Stomach smooth muscle (tissue), 2 donors: ENCODE measurements around the gene CEBPE.

Source experiments
- H3K27ac ChIP-seq: one replicate; pipeline ENCODE4 v1.7.0; 2013; ENCODE audit warnings: mild to moderate bottlenecking, low read length, inconsistent platforms
- H3K27me3 ChIP-seq, 2 donors: one replicate each; pipeline ENCODE4 v1.7.0; 2013; ENCODE audit warnings: low read length in 2 of 2; ENCODE audit not compliant: insufficient read depth in 2 of 2, control insufficient read depth in 1 of 2
- H3K36me3 ChIP-seq, 2 donors: one replicate each; pipeline ENCODE4 v1.7.0; 2013; ENCODE audit warnings: low read length in 2 of 2; ENCODE audit not compliant: control insufficient read depth in 2 of 2, insufficient read depth in 2 of 2
- H3K4me1 ChIP-seq: one replicate; pipeline ENCODE4 v1.7.0; 2013; ENCODE audit warnings: low read length; ENCODE audit not compliant: control insufficient read depth, insufficient read depth
- H3K4me3 ChIP-seq, 2 donors: one replicate each; pipeline ENCODE4 v1.7.0; 2013; ENCODE audit warnings: low read length in 2 of 2
- H3K9ac ChIP-seq, 2 donors: one replicate each; pipeline ENCODE4 v1.7.0; 2013; ENCODE audit warnings: low read length in 2 of 2, mild to moderate bottlenecking in 1 of 2
- H3K9me3 ChIP-seq, 2 donors: one replicate each; pipeline ENCODE4 v1.7.0; 2013; ENCODE audit warnings: low read length in 2 of 2; ENCODE audit not compliant: control insufficient read depth in 2 of 2
- donor health status: healthy.
- donor health status: Pancreatic carcinoma.

Gene CEBPE

GRCh38 chr14:23076785-23077408, 42.2 kb downstream of the CEBPE start:
- Histone ChIP-seq H3K9me3 (no peaks in the 10 kb centered on the region), H3K9ac (no peak overlapping the region), H3K27me3 (no peaks in the 10 kb centered on the region), H3K27ac (no peak overlapping the region), H3K4me3 (no peak overlapping the region), H3K36me3 (peaks cover 69 to 75% of the 10 kb centered on the region in 2 donors), H3K4me1 (peaks cover 15% of the 10 kb centered on the region)

DNA sequence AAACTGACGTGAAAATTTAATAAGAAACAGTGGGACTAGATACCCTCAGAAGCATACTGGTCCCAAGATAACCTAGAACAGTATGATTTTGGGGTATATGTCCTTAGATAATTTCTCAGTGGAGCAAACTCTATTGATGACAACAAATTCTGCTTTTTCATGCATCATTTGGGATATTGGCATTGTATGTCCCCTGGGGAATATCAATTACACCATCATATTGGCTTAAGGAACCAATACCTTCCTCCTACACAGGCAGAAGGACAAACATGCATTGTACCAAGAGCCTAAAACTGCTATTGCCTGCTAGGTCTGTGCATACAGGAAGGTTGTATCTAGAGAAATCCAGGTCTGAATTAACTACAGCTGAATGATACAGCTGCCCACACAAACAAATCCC, 44.1 kb downstream of the CEBPE start:
- H3K36me3 ChIP-seq: peaks cover 52 to 57% of the 10 kb centered on the region in 2 donors
- H3K27ac ChIP-seq: no peak overlapping the region
- H3K27me3 ChIP-seq: no peaks in the 10 kb centered on the region
- no peak overlapping the region for H3K9ac ChIP-seq
- H3K4me1 ChIP-seq: peaks cover 27% of the 10 kb centered on the region
- no peaks in the 10 kb centered on the region for H3K9me3 ChIP-seq
- H3K4me3 ChIP-seq: no peak overlapping the region

GRCh38 chr14:23071921-23072539, 47.0 kb downstream of the CEBPE start:
- peak overlapping the region; percentile 86 to 92 for H3K4me3 ChIP-seq
- peaks cover 33% of the 10 kb centered on the region for H3K4me1 ChIP-seq
- H3K9me3 ChIP-seq: no peaks in the 10 kb centered on the region
- H3K36me3 ChIP-seq: peaks cover 42 to 43% of the 10 kb centered on the region in 2 donors
- H3K9ac ChIP-seq: peak overlapping the region; percentile 72 to 90
- no peaks in the 10 kb centered on the region for H3K27me3 ChIP-seq
- H3K27ac ChIP-seq: peak overlapping the region; percentile 82

- Histone ChIP-seq H3K27me3 (no peaks in the 10 kb centered on the region), H3K9ac (peak overlapping the region; percentile 86 to 90), H3K4me1 (peaks cover 33% of the 10 kb centered on the region), H3K36me3 (peaks cover 41% of the 10 kb centered on the region in 2 donors), H3K4me3 (peak overlapping the region; percentile 86 to 92), H3K9me3 (no peaks in the 10 kb centered on the region), H3K27ac (peak overlapping the region; percentile 82)
These were observed 47.7 kb downstream of the CEBPE start for GRCh38 chr14:23071244-23071920.

DNA sequence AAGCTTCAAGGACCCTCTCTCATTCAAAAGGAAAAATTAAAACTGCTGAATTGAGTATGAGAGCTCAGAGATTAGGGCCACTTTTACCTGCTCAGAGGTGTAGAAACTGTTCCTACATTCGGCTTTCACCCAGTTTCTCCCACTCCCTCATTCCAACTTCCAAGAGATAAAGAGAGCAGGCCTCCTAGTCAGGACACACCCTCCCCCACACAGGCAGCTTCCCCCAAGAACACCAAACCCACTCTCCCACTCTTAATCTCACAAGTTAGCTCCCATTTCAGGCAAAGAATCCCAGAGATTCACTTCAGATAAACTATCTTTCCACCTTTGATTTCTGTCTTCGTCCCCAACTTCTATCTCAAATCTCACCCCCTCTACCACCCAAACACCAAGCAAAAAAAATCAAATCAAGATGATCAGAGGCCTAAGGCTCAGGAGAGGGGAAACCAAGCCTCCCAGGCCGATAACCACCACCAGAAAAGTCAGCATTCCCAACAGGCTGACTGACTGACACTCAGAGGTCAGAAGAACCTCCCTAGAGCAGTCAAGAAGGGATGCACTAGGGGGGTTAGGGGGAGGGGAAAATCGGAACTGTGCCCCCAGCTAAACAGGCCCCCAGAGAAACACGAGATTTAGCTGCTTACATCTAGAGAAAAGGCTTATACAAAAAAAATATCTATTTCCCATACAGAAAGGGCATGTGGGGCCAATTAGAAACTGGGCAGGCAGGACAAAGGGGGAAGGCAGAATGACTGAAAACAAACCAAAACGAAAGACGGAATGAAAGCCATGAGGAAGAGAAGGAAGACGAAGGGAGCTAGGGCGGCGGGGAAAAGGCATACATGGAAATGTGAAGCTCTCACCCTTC, 48.6 kb downstream of the CEBPE start:
- Histone ChIP-seq H3K4me3 (peak overlapping the region; percentile 86 to 92), H3K27ac (peak overlapping the region; percentile 82), H3K4me1 (peaks cover 33% of the 10 kb centered on the region), H3K36me3 (peaks cover 42 to 43% of the 10 kb centered on the region in 2 donors), H3K9ac (peak overlapping the region; percentile 86 to 90), H3K9me3 (no peaks in the 10 kb centered on the region), H3K27me3 (no peaks in the 10 kb centered on the region)

GRCh38 chr14:23069413-23069806, 49.6 kb downstream of the CEBPE start:
- peaks cover 33% of the 10 kb centered on the region for H3K4me1 ChIP-seq
- H3K27ac ChIP-seq: no peak overlapping the region
- peaks cover 37 to 42% of the 10 kb centered on the region in 2 donors for H3K36me3 ChIP-seq
- no peaks in the 10 kb centered on the region for H3K27me3 ChIP-seq
- H3K9ac ChIP-seq: no peak overlapping the region
- no peak overlapping the region for H3K4me3 ChIP-seq
- H3K9me3 ChIP-seq: no peaks in the 10 kb centered on the region

GRCh38 chr14:23068789-23069412, 50.2 kb downstream of the CEBPE start:
- Histone ChIP-seq H3K9ac (peak overlapping the region in 1 of 2 donors; percentile 21), H3K4me3 (no peak overlapping the region), H3K4me1 (peaks cover 33% of the 10 kb centered on the region), H3K36me3 (peaks cover 42 to 47% of the 10 kb centered on the region in 2 donors), H3K27ac (no peak overlapping the region), H3K27me3 (no peaks in the 10 kb centered on the region), H3K9me3 (no peaks in the 10 kb centered on the region)

DNA sequence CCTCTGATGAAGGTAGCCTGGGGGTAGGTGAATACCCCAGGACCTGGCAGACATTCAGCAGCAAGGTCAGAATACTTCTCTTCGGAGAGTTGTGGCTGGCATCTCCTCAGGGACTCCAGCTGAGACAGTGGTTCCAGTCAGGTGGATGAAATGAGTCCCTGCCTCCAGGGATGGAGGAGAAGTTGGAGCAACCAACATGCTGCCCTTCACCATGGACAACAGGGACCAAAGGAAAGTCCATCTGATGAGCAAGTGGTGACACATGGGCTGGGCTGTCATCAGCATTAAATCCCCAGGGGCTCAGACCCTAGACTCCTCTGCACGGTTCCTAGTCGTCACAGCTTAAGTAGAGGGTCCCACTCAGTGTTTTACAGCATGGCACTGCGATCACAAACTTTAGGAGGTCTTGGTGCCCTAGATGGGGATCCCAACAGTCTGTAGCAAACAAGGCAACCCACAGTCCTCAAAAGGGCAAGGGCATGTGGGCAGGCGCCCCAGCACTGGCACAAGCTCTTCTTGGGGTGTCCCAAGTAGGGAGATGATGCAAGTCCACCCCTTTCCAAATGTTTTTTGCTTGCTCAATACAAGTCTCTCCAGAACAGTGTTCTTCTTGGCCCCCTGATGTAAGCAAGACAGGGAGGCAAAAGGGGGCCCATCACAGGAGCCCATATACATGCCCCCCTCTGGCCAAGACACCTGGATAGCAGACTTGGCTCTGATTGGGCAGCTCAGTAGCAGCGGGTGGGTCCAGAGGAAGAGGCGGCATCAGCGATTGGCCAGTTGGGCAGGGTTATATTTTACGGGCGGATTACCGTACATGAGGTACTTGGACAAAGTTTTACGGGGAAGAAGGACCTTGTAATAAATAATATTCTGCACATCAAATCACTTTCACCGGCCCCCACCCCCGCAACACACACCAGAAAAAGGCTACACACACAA, 50.9 kb downstream of the CEBPE start:
- peaks cover 48 to 53% of the 10 kb centered on the region in 2 donors for H3K36me3 ChIP-seq
- H3K27me3 ChIP-seq: no peaks in the 10 kb centered on the region
- H3K4me1 ChIP-seq: peaks cover 33% of the 10 kb centered on the region
- H3K4me3 ChIP-seq: no peak overlapping the region
- H3K9ac ChIP-seq: peak overlapping the region in 1 of 2 donors; percentile 21
- H3K9me3 ChIP-seq: no peaks in the 10 kb centered on the region
- H3K27ac ChIP-seq: peak overlapping the region; percentile 49
